ENCODE data around the gene BAIAP2L1.
A peak's percentile ranks its signal among the peaks of the same experiment; 100 is the strongest.

The BAIAP2L1 gene

GRCh38 chr7:98251601-98252424, 149.1 kb downstream of the BAIAP2L1 start, which contains the start of gene TECPR1 (continued):
- TF ChIP-seq ZNF311 (tag by site-specific recombination; IDR thresholded peaks at IDR 0.05; ENCODE audit: borderline replicate concordance), result no peak
- TF ChIP-seq HOXC10 (CRISPR knock-in tag; IDR thresholded peaks at IDR 0.05), result no peak
- no peak for TF ChIP-seq ZNF560 (tag by site-specific recombination; IDR thresholded peaks at IDR 0.05; ENCODE audit: borderline replicate concordance)
- TF ChIP-seq SCRT1 (tag by site-specific recombination; IDR thresholded peaks at IDR 0.05; ENCODE audit: borderline replicate concordance), result peak; percentile 16; the same call in 1 of the 2 replicates
- TF ChIP-seq IKZF3 (tag by site-specific recombination; IDR thresholded peaks at IDR 0.05), result no peak
- TF ChIP-seq ZNF48 (tag by site-specific recombination; IDR thresholded peaks at IDR 0.05), result no peak
- peak; percentile 12; the same call in 1 of the 2 replicates for TF ChIP-seq ZNF449 (tag by site-specific recombination; IDR thresholded peaks at IDR 0.05)
- TF ChIP-seq RBAK (tag by site-specific recombination; IDR thresholded peaks at IDR 0.05), result no peak
- no peak for TF ChIP-seq ZNF23 (tag by site-specific recombination; IDR thresholded peaks at IDR 0.05; ENCODE audit: borderline replicate concordance)
- no peak for TF ChIP-seq ZNF426 (tag by site-specific recombination; IDR thresholded peaks at IDR 0.05)
- no peak for TF ChIP-seq ZNF184 (tag by site-specific recombination; IDR thresholded peaks at IDR 0.05)
- no peak for TF ChIP-seq PRDM2 (tag by site-specific recombination; IDR thresholded peaks at IDR 0.05; ENCODE audit: borderline replicate concordance)
- TF ChIP-seq ZNF114 (tag by site-specific recombination; IDR thresholded peaks at IDR 0.05), result no peak
- TF ChIP-seq ZFHX2 (tag by site-specific recombination; conservative IDR thresholded peaks at IDR 0.05), result peak; percentile 75
- no peak for TF ChIP-seq ZNF791 (tag by site-specific recombination; IDR thresholded peaks at IDR 0.05)
- TF ChIP-seq ZNF394 (tag by site-specific recombination; IDR thresholded peaks at IDR 0.05; ENCODE audit: borderline replicate concordance), result no peak
- no peak for TF ChIP-seq ZNF555 (tag by site-specific recombination; conservative IDR thresholded peaks at IDR 0.05)
- TF ChIP-seq ZNF26 (tag by site-specific recombination; IDR thresholded peaks at IDR 0.05), result no peak
- no peak for TF ChIP-seq ZNF18 (tag by site-specific recombination; IDR thresholded peaks at IDR 0.05)
- no peak for TF ChIP-seq ZNF280C (tag by site-specific recombination; IDR thresholded peaks at IDR 0.05)
- no peak for TF ChIP-seq ATF2 (tag by site-specific recombination; IDR thresholded peaks at IDR 0.05; ENCODE audit: low read depth)
- no peak for TF ChIP-seq ZNF274 (IDR thresholded peaks at IDR 0.05; ENCODE audit: low read length)
- no peak for TF ChIP-seq ZNF274 (tag by site-specific recombination; IDR thresholded peaks at IDR 0.05; ENCODE audit: borderline replicate concordance)
- TF ChIP-seq ZNF473 (tag by site-specific recombination; IDR thresholded peaks at IDR 0.05), result no peak
- no peak; the same call in 1 of the 2 replicates for TF ChIP-seq YY2 (tag by site-specific recombination; IDR thresholded peaks at IDR 0.05)
